ENCODE measurements around the gene RFX8. TPM values are rescaled to one million over a fixed set of nuclear protein-coding genes. Genes with fewer than 3 reads are reported as not detected.

RFX8 gene
- total RNA-seq, 1 experiment from 2014 or later: not detected

- H3K27me3 Mint-ChIP-seq (ENCODE audit: unreplicated experiment): no peaks in the 10 kb centered on the region
- peaks cover 7% of the 10 kb centered on the region for H3K9me3 Mint-ChIP-seq (ENCODE audit: low read depth, unreplicated experiment)
- BruUV-seq (replicated peaks): no TSS peak
- H3K27ac Mint-ChIP-seq (ENCODE audit: unreplicated experiment): peak overlapping the region; percentile 89
- no peak for DNase-seq
- intact Hi-C loops (cut with micrococcal nuclease; ENCODE audit: unreplicated experiment): loop anchor here (1.0 to 5.0 kb wide), 7 partner anchors 99 to 312 kb away; partner anchors contain the start of gene MAP4K4
- peaks cover 5% of the 10 kb centered on the region for H3K36me3 Mint-ChIP-seq (ENCODE audit: insufficient read depth, unreplicated experiment)
- no peak for TF ChIP-seq CTCF (IDR thresholded peaks at IDR 0.05; ENCODE audit: unreplicated experiment)
- peaks cover 53% of the 10 kb centered on the region for H3K4me1 Mint-ChIP-seq (ENCODE audit: low read depth, unreplicated experiment)
- peak overlapping the region; percentile 35 for H3K4me3 Mint-ChIP-seq (ENCODE audit: low read depth, unreplicated experiment)
- CTCF ChIA-PET: interaction anchor here (0.6 to 2.1 kb wide), 6 partner anchors 28 to 313 kb away, joined by 3 to 12 read pairs (median 4); partner anchors contain the start of gene MAP4K4
These were observed 42.9 kb upstream of the RFX8 start for GRCh38 chr2:101517758-101518271.

GRCh38 chr2:101516823-101517690 is 42.1 kb upstream of the RFX8 start:
- peak; percentile 67 for DNase-seq
- CTCF ChIA-PET: interaction anchor here (0.6 to 2.1 kb wide), 6 partner anchors 23 to 314 kb away, joined by 3 to 12 read pairs (median 4); partner anchors contain the start of gene MAP4K4
- BruUV-seq (replicated peaks): no TSS peak
- no peak for TF ChIP-seq CTCF (IDR thresholded peaks at IDR 0.05; ENCODE audit: unreplicated experiment)
- H3K27me3 Mint-ChIP-seq (ENCODE audit: unreplicated experiment): no peaks in the 10 kb centered on the region
- H3K36me3 Mint-ChIP-seq (ENCODE audit: insufficient read depth, unreplicated experiment): peaks cover 5% of the 10 kb centered on the region
- peak overlapping the region; percentile 89 for H3K27ac Mint-ChIP-seq (ENCODE audit: unreplicated experiment)
- peak overlapping the region; percentile 35 for H3K4me3 Mint-ChIP-seq (ENCODE audit: low read depth, unreplicated experiment)
- peaks cover 7% of the 10 kb centered on the region for H3K9me3 Mint-ChIP-seq (ENCODE audit: low read depth, unreplicated experiment)
- intact Hi-C loops (cut with micrococcal nuclease; ENCODE audit: unreplicated experiment): loop anchor here (1.0 to 5.0 kb wide), 4 partner anchors 98 to 220 kb away; partner anchors contain the start of gene MAP4K4
- H3K4me1 Mint-ChIP-seq (ENCODE audit: low read depth, unreplicated experiment): peaks cover 53% of the 10 kb centered on the region

- no peak for DNase-seq
- H3K27ac Mint-ChIP-seq (ENCODE audit: unreplicated experiment): peak overlapping the region; percentile 89
- TF ChIP-seq CTCF (IDR thresholded peaks at IDR 0.05; ENCODE audit: unreplicated experiment): no peak
- H3K9me3 Mint-ChIP-seq (ENCODE audit: low read depth, unreplicated experiment): peaks cover 7% of the 10 kb centered on the region
- CTCF ChIA-PET: interaction anchor here (0.6 kb wide), 1 partner anchor 43 kb away, joined by 5 read pairs; no protein-coding TSS in a partner anchor
- intact Hi-C loops (cut with micrococcal nuclease; ENCODE audit: unreplicated experiment): loop anchor here (5.0 kb wide), 3 partner anchors 181 to 221 kb away; partner anchors contain the start of gene MAP4K4
- no TSS peak for BruUV-seq (replicated peaks)
- peak overlapping the region; percentile 35 for H3K4me3 Mint-ChIP-seq (ENCODE audit: low read depth, unreplicated experiment)
- peaks cover 5% of the 10 kb centered on the region for H3K36me3 Mint-ChIP-seq (ENCODE audit: insufficient read depth, unreplicated experiment)
- no peaks in the 10 kb centered on the region for H3K27me3 Mint-ChIP-seq (ENCODE audit: unreplicated experiment)
- peaks cover 53% of the 10 kb centered on the region for H3K4me1 Mint-ChIP-seq (ENCODE audit: low read depth, unreplicated experiment)
These were observed 41.4 kb upstream of the RFX8 start for GRCh38 chr2:101516349-101516748.

GRCh38 chr2:101515477-101515876 is 40.6 kb upstream of the RFX8 start:
- Mint-ChIP-seq H3K9me3 (ENCODE audit: low read depth, unreplicated experiment) (peaks cover 7% of the 10 kb centered on the region), H3K27ac (ENCODE audit: unreplicated experiment) (peak overlapping the region; percentile 47), H3K4me3 (ENCODE audit: low read depth, unreplicated experiment) (no peak overlapping the region), H3K36me3 (ENCODE audit: insufficient read depth, unreplicated experiment) (peaks cover 5% of the 10 kb centered on the region), H3K4me1 (ENCODE audit: low read depth, unreplicated experiment) (peaks cover 50% of the 10 kb centered on the region), H3K27me3 (ENCODE audit: unreplicated experiment) (no peaks in the 10 kb centered on the region)
- CTCF ChIA-PET: interaction anchor here (0.6 kb wide), 1 partner anchor 42 kb away, joined by 5 read pairs; no protein-coding TSS in a partner anchor
- intact Hi-C loops (cut with micrococcal nuclease; ENCODE audit: unreplicated experiment): loop anchor here (5.0 kb wide), 3 partner anchors 182 to 222 kb away; partner anchors contain the start of gene MAP4K4
- DNase-seq: peak; percentile 16
- no TSS peak for BruUV-seq (replicated peaks)
- TF ChIP-seq CTCF (IDR thresholded peaks at IDR 0.05; ENCODE audit: unreplicated experiment): no peak
